Measurements from ENCODE around the gene RABGAP1. TPM values are rescaled to one million over a fixed set of nuclear protein-coding genes. Genes with fewer than 3 reads are reported as not detected.

The RABGAP1 gene
- total RNA-seq, 2 experiments from 2014 or later: 19.8 to 22.0 TPM

- intact Hi-C loops (cut with micrococcal nuclease): loop anchor here (10.0 kb wide), 1 partner anchor 135 kb away; no protein-coding TSS in a partner anchor
- H3K4me1 Mint-ChIP-seq (ENCODE audit: low read depth): no peaks in the 10 kb centered on the region
- ChIA-PET POLR2A (no interaction called here), CTCF (interaction anchor here (1.0 to 2.6 kb wide), 4 partner anchors 9 to 296 kb away, joined by 3 to 10 read pairs (median 4); no protein-coding TSS in a partner anchor)
- no peak for TF ChIP-seq CTCF (IDR thresholded peaks at IDR 0.05)
- H3K9me3 Mint-ChIP-seq: no peaks in the 10 kb centered on the region
- ATAC-seq (no peak), DNase-seq (no peak)
- no peaks in the 10 kb centered on the region for H3K27me3 Mint-ChIP-seq
- peaks cover 13% of the 10 kb centered on the region for H3K36me3 Mint-ChIP-seq (ENCODE audit: low read depth)
- no peak overlapping the region for H3K4me3 Mint-ChIP-seq
- H3K27ac Mint-ChIP-seq: no peak overlapping the region
These were observed 149.0 kb downstream of the RABGAP1 start for GRCh38 chr9:123089790-123090189.

GRCh38 chr9:123090198-123090896 is 149.5 kb downstream of the RABGAP1 start:
- DNase-seq (no peak), ATAC-seq (no peak)
- intact Hi-C loops (cut with micrococcal nuclease): no loop called here
- H3K9me3 Mint-ChIP-seq: no peaks in the 10 kb centered on the region
- no peak for TF ChIP-seq CTCF (IDR thresholded peaks at IDR 0.05)
- no peak overlapping the region for H3K27ac Mint-ChIP-seq
- no peaks in the 10 kb centered on the region for H3K4me1 Mint-ChIP-seq (ENCODE audit: low read depth)
- ChIA-PET POLR2A (no interaction called here), CTCF (interaction anchor here (1.0 to 3.7 kb wide), 8 partner anchors 10 to 295 kb away, joined by 3 to 21 read pairs (median 4); no protein-coding TSS in a partner anchor)
- no peaks in the 10 kb centered on the region for H3K27me3 Mint-ChIP-seq
- H3K4me3 Mint-ChIP-seq: no peak overlapping the region
- peaks cover 15% of the 10 kb centered on the region for H3K36me3 Mint-ChIP-seq (ENCODE audit: low read depth)

- ChIA-PET POLR2A (interaction anchor here (0.6 kb wide), 1 partner anchor 10 kb away, joined by 3 read pairs; no protein-coding TSS in a partner anchor), CTCF (interaction anchor here (1.1 to 3.7 kb wide), 8 partner anchors 10 to 294 kb away, joined by 3 to 21 read pairs (median 6); no protein-coding TSS in a partner anchor)
- intact Hi-C loops (cut with micrococcal nuclease): no loop called here
- H3K9me3 Mint-ChIP-seq: no peaks in the 10 kb centered on the region
- H3K27ac Mint-ChIP-seq: no peak overlapping the region
- no peak for TF ChIP-seq CTCF (IDR thresholded peaks at IDR 0.05)
- H3K4me3 Mint-ChIP-seq: no peak overlapping the region
- no peaks in the 10 kb centered on the region for H3K4me1 Mint-ChIP-seq (ENCODE audit: low read depth)
- ATAC-seq (no peak), DNase-seq (no peak)
- H3K36me3 Mint-ChIP-seq (ENCODE audit: low read depth): peaks cover 18% of the 10 kb centered on the region
- no peaks in the 10 kb centered on the region for H3K27me3 Mint-ChIP-seq
These were observed 150.1 kb downstream of the RABGAP1 start for GRCh38 chr9:123090956-123091355.

- ATAC-seq: no peak
- H3K36me3 Mint-ChIP-seq (ENCODE audit: low read depth): peaks cover 20% of the 10 kb centered on the region
- no peaks in the 10 kb centered on the region for H3K27me3 Mint-ChIP-seq
- H3K9me3 Mint-ChIP-seq: no peaks in the 10 kb centered on the region
- ChIA-PET CTCF (interaction anchor here (1.0 to 3.7 kb wide), 7 partner anchors 11 to 294 kb away, joined by 3 to 21 read pairs (median 7); no protein-coding TSS in a partner anchor), POLR2A (interaction anchor here (0.6 kb wide), 1 partner anchor 10 kb away, joined by 3 read pairs; no protein-coding TSS in a partner anchor)
- H3K27ac Mint-ChIP-seq: no peak overlapping the region
- no peak for TF ChIP-seq CTCF (IDR thresholded peaks at IDR 0.05)
- H3K4me3 Mint-ChIP-seq: no peak overlapping the region
- no peaks in the 10 kb centered on the region for H3K4me1 Mint-ChIP-seq (ENCODE audit: low read depth)
- intact Hi-C loops (cut with micrococcal nuclease): no loop called here
- no peak for DNase-seq
These were observed 150.6 kb downstream of the RABGAP1 start for GRCh38 chr9:123091459-123091858.

GRCh38 chr9:123093141-123093540 is 152.3 kb downstream of the RABGAP1 start:
- ChIA-PET POLR2A (interaction anchor here (0.6 to 1.2 kb wide), 5 partner anchors 12 to 256 kb away, joined by 3 to 6 read pairs (median 3); no protein-coding TSS in a partner anchor), CTCF (interaction anchor here (0.8 to 3.7 kb wide), 8 partner anchors 9 to 261 kb away, joined by 3 to 21 read pairs (median 4); no protein-coding TSS in a partner anchor)
- ATAC-seq: no peak
- Mint-ChIP-seq H3K4me1 (ENCODE audit: low read depth) (no peaks in the 10 kb centered on the region), H3K9me3 (no peaks in the 10 kb centered on the region), H3K27me3 (no peaks in the 10 kb centered on the region), H3K36me3 (ENCODE audit: low read depth) (peaks cover 25% of the 10 kb centered on the region), H3K27ac (no peak overlapping the region), H3K4me3 (no peak overlapping the region)
- DNase-seq: no peak
- intact Hi-C loops (cut with micrococcal nuclease): no loop called here
- TF ChIP-seq CTCF (IDR thresholded peaks at IDR 0.05): no peak
